GM12878 (cell line): ENCODE data around the gene FBXW12. TPM values are rescaled to one million over a fixed set of nuclear protein-coding genes. Genes with fewer than 3 reads are reported as not detected.

Source experiments
- ATAC-seq: fragments of 200-7000 bp; cut with Tn5 transposase; 3 replicates; pipeline ENCODE4 v1.9.1; 2020; ENCODE audit warnings: mild to moderate bottlenecking, moderate library complexity
- BruUV-seq: library from RNA; stranded (reverse); fragments of 400-500 nt; replicated peaks from 2 replicates; lab custom pipeline; 2021; lab: Mats Ljungman, UMichigan
- CTCF ChIA-PET: fragments of 300-600 bp; sonication (Branson Sonifier 250); formaldehyde crosslinking; extraction: SDS; loops from one replicate; lab custom pipeline; 2021; ENCODE audit warnings: inconsistent platforms; lab: Yijun Ruan, JAX
- POLR2A ChIA-PET: fragments of 350-600 bp; formaldehyde crosslinking; extraction: SDS; loops from one replicate; lab custom pipeline; 2021; ENCODE audit warnings: inconsistent platforms; lab: Charles Lee
- RAD21 ChIA-PET: fragments of 300-600 bp; sonication (Branson Sonifier 250); formaldehyde crosslinking; loops from one replicate; lab custom pipeline; 2023; ENCODE audit warnings: antibody characterized with exemption; ENCODE audit not compliant: unreplicated experiment; lab: Charles Lee
- SMC1A ChIA-PET: fragments of 300-600 bp; sonication (Branson Sonifier 250); formaldehyde crosslinking; loops from one replicate; lab custom pipeline; 2023; ENCODE audit not compliant: unreplicated experiment, uncharacterized antibody; lab: Charles Lee
- DNase-seq: peaks from one replicate; pipeline ENCODE4 v3.0.0-alpha.2; 2011; ENCODE audit warnings: low read depth, low spot score
- FAIRE-seq: peaks from 3 replicates; lab custom pipeline; 2011; peaks lifted over from hg19 to GRCh38; lab: Jason Lieb, UNC
- H2AFZ ChIP-seq: 2 replicates; pipeline ENCODE4 v1.6.0; 2011; ENCODE audit warnings: low read depth, low read length, control low read depth; ENCODE audit not compliant: control insufficient read depth
- H3K27ac ChIP-seq: 2 replicates; pipeline ENCODE4 v1.5.1; 2011; ENCODE audit warnings: control low read depth; ENCODE audit not compliant: control insufficient read depth, insufficient read depth
- H3K27me3 ChIP-seq, 2 experiments: replicated peaks in 1 of 2; 2 replicates each; pipeline versions ENCODE4 v1.6.0 to v1.6.1; 2011; ENCODE audit warnings: low read length in 1 of 2; ENCODE audit not compliant: control insufficient read depth in 2 of 2, insufficient read depth in 2 of 2
- H3K36me3 ChIP-seq, 2 experiments: 2 replicates each; pipeline ENCODE4 v1.5.1; 2011; ENCODE audit warnings: low read length in 1 of 2; ENCODE audit not compliant: control insufficient read depth in 2 of 2, insufficient read depth in 2 of 2
- H3K4me1 ChIP-seq: 2 replicates; pipeline ENCODE4 v1.6.1; 2011; ENCODE audit warnings: mild to moderate bottlenecking, low read length, moderate library complexity, mixed read lengths; ENCODE audit not compliant: control insufficient read depth, insufficient read depth
- H3K4me2 ChIP-seq: 2 replicates; pipeline ENCODE4 v1.6.0; 2011; ENCODE audit warnings: control low read depth; ENCODE audit not compliant: control insufficient read depth, insufficient read depth
- H3K4me3 ChIP-seq: fragments of 200-600 bp; sonication (generic); 2 replicates; pipeline ENCODE4 v1.5.1; 2016
- H3K79me2 ChIP-seq: 2 replicates; pipeline ENCODE4 v1.6.0; 2011; ENCODE audit warnings: low read length; ENCODE audit not compliant: control insufficient read depth, insufficient read depth
- H3K9ac ChIP-seq: 2 replicates; pipeline ENCODE4 v1.8.0; 2011; ENCODE audit warnings: low read length, control low read depth, mixed read lengths; ENCODE audit not compliant: control insufficient read depth, insufficient read depth
- H3K9me3 ChIP-seq: replicated peaks from 3 replicates; pipeline ENCODE4 v1.5.1; 2011; ENCODE audit warnings: mild to moderate bottlenecking, low read length; ENCODE audit not compliant: control insufficient read depth, insufficient read depth
- H4K20me1 ChIP-seq: 2 replicates; pipeline ENCODE4 v1.6.0; 2011; ENCODE audit not compliant: control insufficient read depth, insufficient read depth
- CEBPB ChIP-seq, 2 experiments: fragments of 150-350 bp in 1 of 2; IDR thresholded peaks; 2 replicates each; pipeline ENCODE4 v1.6.1; 2012 to 2014; ENCODE audit warnings: low read depth in 2 of 2, low read length in 2 of 2, borderline replicate concordance in 1 of 2, inconsistent platforms in 1 of 2
- CREB1 ChIP-seq: IDR thresholded peaks from 2 replicates; pipeline ENCODE4 v1.6.1; 2012; ENCODE audit warnings: low read depth, mild to moderate bottlenecking, inconsistent platforms
- CREM ChIP-seq: IDR thresholded peaks from 2 replicates; pipeline ENCODE4 v1.6.1; 2014; ENCODE audit warnings: antibody characterized with exemption, low read depth
- FOXK2 ChIP-seq: fragments of 450-650 bp; IDR thresholded peaks from 2 replicates; pipeline ENCODE4 v1.6.1; 2017; ENCODE audit warnings: mild to moderate bottlenecking, moderate library complexity
- JUND ChIP-seq: IDR thresholded peaks from 2 replicates; pipeline ENCODE4 v1.6.1; 2012; ENCODE audit warnings: low read depth, mild to moderate bottlenecking, low read length, improper control_type of control experiment, moderate library complexity
- MYB ChIP-seq: fragments of 150-350 bp; IDR thresholded peaks from 2 replicates; pipeline ENCODE4 v1.6.1; 2014; ENCODE audit warnings: mild to moderate bottlenecking, low read depth, low read length, borderline replicate concordance
- NR2C2 ChIP-seq: IDR thresholded peaks from 2 replicates; pipeline ENCODE4 v1.6.1; 2011; ENCODE audit warnings: borderline replicate concordance, low read depth; ENCODE audit not compliant: control insufficient read depth, insufficient read length
- RAD51 ChIP-seq: fragments of 450-650 bp; IDR thresholded peaks from 2 replicates; pipeline ENCODE4 v1.6.1; 2016; ENCODE audit warnings: moderate library complexity, mild to moderate bottlenecking, inconsistent platforms
- ZNF217 ChIP-seq: fragments of 450-650 bp; IDR thresholded peaks from 2 replicates; pipeline ENCODE4 v1.6.1; 2017; ENCODE audit warnings: antibody characterized with exemption, mild to moderate bottlenecking
- ZZZ3 ChIP-seq: IDR thresholded peaks from 2 replicates; pipeline ENCODE4 v1.6.1; 2011; ENCODE audit warnings: low read depth; ENCODE audit not compliant: control insufficient read depth, insufficient read length
- WGBS: methylation state at CpG from one replicate; pipeline ENCODE4 v1.1.6; 2016; ENCODE audit warnings: low lambda C conversion rate; ENCODE audit not compliant: insufficient replicate concordance, insufficient coverage; ENCODE audit errors: missing lambda C conversion rate; 5-methylcytosine and 5-hydroxymethylcytosine counted together
- in situ Hi-C: fragments of 300-500 bp; cut with MboI; formaldehyde crosslinking; loops from 9 replicates; pipeline ENCODE4 v1.14.3; 2018; ENCODE audit warnings: mixed read lengths
- intact Hi-C: fragments of 100-400 bp; cut with micrococcal nuclease; formaldehyde crosslinking; loops from one replicate; pipeline ENCODE4 v1.14.2; 2022; ENCODE audit not compliant: unreplicated experiment
- polyA plus RNA-seq, 11 experiments: library from polyadenylated mRNA; depleted of rRNA in 4 of 11; unstranded in 6 of 11; stranded (reverse) in 5 of 11; fragments of >200 nt; fragmentation: Nextera tagmentation in 4 of 11; fragmentation: Illumina TruSeq in 1 of 11; extraction: Ambion mirVana in 4 of 11; extraction: Trizol in 1 of 11; gene quantifications; 1 replicate in 1 of 11; 2 replicates in 10 of 11; pipeline versions ENCODE4 v1.2.1 to v1.2.3, GENCODE V29; 2011 to 2016; ENCODE audit warnings: inconsistent platforms in 2 of 11, missing spikeins in 2 of 11, low read depth in 1 of 11
- total RNA-seq, 4 experiments: library from RNA; depleted of rRNA in 3 of 4; stranded (reverse); fragments of >200 nt in 3 of 4; fragmentation: Illumina TruSeq in 1 of 4; extraction: Trizol in 1 of 4; gene quantifications; 2 replicates each; pipeline versions ENCODE4 v1.2.1 to v1.2.3, GENCODE V29; 2013 to 2021
- TF ChIP-seq, protein P1 (sequence below): fragments of 450-650 bp; IDR thresholded peaks from 2 replicates; pipeline ENCODE4 v1.6.1; 2016; ENCODE audit warnings: mild to moderate bottlenecking
- TF ChIP-seq, protein P2 (sequence below): fragments of 450-650 bp; IDR thresholded peaks from 2 replicates; pipeline ENCODE4 v1.6.1; 2018; ENCODE audit warnings: mild to moderate bottlenecking, low read depth, moderate library complexity; ENCODE audit not compliant: partially characterized antibody
- TF ChIP-seq, protein P3 (sequence below): IDR thresholded peaks from 2 replicates; pipeline ENCODE4 v1.6.1; 2011; ENCODE audit warnings: low read depth, low read length, improper control_type of control experiment, borderline replicate concordance

The FBXW12 gene
- total and polyA plus RNA-seq, 10 of the 15 experiments (the other 5 are each of a cell fraction or from before 2014, with no cell fraction given), result 0.04 to 0.18 (median 0.12) TPM; not detected in 4

DNA sequence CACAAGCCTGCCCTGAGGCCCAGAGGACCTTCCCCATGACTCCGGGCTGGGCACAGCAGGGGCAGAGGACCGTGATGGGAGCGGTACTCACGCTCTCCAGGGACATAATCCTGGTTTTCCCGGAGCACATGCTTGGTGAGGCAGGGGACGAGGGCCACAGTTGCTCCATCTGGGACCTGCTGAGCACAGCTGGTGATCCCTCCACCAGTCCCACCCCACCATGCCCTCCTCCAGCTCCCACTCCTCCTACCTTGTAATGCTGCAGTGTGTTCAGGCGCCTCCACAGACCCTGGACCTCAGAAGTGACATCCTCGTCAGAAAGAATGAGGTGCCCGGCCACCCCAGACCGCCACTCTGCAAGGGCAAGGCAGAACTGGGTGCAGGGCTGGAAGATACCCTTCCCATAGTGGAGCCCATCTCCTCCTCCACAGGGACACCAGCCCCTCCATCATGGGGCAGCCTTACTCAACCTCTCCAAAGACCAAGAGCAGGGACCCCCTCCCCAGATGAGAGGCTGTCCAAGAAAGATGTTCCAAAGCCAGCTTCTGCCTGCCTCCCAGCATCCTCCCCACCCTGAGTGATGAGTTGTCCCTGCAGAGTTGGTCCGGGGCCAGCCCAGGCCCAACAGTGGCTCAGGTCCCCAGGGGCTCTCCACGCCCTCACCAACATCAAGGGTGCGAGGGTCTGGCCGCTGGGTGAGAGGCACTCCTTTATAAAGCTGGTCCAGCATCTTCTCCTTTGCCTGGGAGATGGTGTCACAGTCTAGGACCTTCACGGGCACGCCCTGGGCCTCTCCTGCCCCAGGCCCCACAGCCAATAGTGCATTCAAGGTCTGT is 38.4 kb downstream of the FBXW12 start (continued):
- no peak for TF ChIP-seq NR2C2
- TF ChIP-seq, protein P1, sequence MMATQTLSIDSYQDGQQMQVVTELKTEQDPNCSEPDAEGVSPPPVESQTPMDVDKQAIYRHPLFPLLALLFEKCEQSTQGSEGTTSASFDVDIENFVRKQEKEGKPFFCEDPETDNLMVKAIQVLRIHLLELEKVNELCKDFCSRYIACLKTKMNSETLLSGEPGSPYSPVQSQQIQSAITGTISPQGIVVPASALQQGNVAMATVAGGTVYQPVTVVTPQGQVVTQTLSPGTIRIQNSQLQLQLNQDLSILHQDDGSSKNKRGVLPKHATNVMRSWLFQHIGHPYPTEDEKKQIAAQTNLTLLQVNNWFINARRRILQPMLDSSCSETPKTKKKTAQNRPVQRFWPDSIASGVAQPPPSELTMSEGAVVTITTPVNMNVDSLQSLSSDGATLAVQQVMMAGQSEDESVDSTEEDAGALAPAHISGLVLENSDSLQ, result no peak
- TF ChIP-seq, all 136 proteins: peak for 0

- no peak for DNase-seq
- ChIA-PET RAD21 (no interaction called here), SMC1A (no interaction called here), POLR2A (interaction anchor here (0.6 kb wide), 1 partner anchor 322 kb away, joined by 3 read pairs; no protein-coding TSS in a partner anchor), CTCF (interaction anchor here (2.7 to 22.0 kb wide), 2 partner anchors 10 to 25 kb away, joined by 8 to 757 read pairs; partner anchors contain the start of genes CCDC51 and TMA7)
- Histone ChIP-seq H3K27me3 (no peaks in the 10 kb centered on the region), H3K27ac (no peak overlapping the region), H3K79me2 (no peaks in the 10 kb centered on the region), H3K4me1 (no peaks in the 10 kb centered on the region), H2AFZ (no peak overlapping the region), H3K4me2 (no peak overlapping the region), H3K9ac (no peak overlapping the region), H3K4me3 (no peak overlapping the region), H3K36me3 (no peaks in the 10 kb centered on the region), H3K9me3 (no peaks in the 10 kb centered on the region), H4K20me1 (no peaks in the 10 kb centered on the region)
- in situ Hi-C loops (no loop called here), intact Hi-C loops (no loop called here)
- no peak for FAIRE-seq
- no TSS peak for BruUV-seq
- WGBS, result 32% methylated on average over 9 of the region's 9 CpGs
- ATAC-seq, result no peak
- no peak for TF ChIP-seq CEBPB (IDR thresholded peaks at IDR 0.05; ENCODE audit: borderline replicate concordance in 1 of 2, low read depth in 2 of 2, low read length in 2 of 2)
- no peak for TF ChIP-seq MYB
- TF ChIP-seq CREB1, result no peak
- TF ChIP-seq, protein P2, sequence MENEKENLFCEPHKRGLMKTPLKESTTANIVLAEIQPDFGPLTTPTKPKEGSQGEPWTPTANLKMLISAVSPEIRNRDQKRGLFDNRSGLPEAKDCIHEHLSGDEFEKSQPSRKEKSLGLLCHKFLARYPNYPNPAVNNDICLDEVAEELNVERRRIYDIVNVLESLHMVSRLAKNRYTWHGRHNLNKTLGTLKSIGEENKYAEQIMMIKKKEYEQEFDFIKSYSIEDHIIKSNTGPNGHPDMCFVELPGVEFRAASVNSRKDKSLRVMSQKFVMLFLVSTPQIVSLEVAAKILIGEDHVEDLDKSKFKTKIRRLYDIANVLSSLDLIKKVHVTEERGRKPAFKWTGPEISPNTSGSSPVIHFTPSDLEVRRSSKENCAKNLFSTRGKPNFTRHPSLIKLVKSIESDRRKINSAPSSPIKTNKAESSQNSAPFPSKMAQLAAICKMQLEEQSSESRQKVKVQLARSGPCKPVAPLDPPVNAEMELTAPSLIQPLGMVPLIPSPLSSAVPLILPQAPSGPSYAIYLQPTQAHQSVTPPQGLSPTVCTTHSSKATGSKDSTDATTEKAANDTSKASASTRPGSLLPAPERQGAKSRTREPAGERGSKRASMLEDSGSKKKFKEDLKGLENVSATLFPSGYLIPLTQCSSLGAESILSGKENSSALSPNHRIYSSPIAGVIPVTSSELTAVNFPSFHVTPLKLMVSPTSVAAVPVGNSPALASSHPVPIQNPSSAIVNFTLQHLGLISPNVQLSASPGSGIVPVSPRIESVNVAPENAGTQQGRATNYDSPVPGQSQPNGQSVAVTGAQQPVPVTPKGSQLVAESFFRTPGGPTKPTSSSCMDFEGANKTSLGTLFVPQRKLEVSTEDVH, result no peak
- TF ChIP-seq ZZZ3, result no peak
- no peak for TF ChIP-seq ZNF217
- TF ChIP-seq CREM, result no peak
- TF ChIP-seq RAD51, result no peak
- TF ChIP-seq FOXK2, result no peak
- no peak for TF ChIP-seq JUND
- TF ChIP-seq, protein P3, sequence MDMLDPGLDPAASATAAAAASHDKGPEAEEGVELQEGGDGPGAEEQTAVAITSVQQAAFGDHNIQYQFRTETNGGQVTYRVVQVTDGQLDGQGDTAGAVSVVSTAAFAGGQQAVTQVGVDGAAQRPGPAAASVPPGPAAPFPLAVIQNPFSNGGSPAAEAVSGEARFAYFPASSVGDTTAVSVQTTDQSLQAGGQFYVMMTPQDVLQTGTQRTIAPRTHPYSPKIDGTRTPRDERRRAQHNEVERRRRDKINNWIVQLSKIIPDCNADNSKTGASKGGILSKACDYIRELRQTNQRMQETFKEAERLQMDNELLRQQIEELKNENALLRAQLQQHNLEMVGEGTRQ, result no peak
Observed at GRCh38 chr3:48411041-48411588, 39.1 kb downstream of the FBXW12 start.
